ENCODE results near the gene NSUN5.

DNA sequence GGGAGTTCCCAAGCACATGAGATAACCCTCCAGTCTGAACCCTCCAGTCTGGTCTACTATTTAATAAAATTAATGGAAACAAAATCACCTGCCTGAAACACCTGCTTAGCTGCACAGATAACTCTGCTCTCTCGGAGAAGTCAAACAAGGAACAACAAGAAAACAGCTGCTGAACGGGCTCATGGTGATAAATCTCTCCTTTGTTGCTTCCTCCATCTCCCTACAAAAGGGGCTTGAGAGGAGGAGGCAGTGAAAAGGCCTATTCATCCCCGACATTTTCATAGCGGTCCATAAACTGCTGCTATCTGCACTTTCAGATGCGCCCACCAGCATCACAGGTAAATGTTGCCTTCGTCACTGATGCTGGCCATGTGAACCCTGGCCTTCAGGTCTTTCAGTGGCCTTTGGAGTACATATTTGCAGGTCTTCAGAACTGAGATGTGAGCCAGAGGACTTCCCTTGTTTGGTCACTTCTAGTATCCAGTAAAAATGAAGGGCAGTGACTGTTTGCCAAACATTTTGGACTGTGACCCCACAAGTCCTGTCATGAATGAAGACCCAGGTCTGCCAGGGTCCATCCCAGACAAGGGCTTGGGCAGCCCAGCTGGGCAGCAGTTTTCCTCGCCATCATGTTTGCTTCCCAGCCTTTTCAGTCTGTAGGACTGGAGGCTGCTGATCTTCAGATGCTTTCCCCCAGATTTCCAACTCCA, 35.2 kb upstream of the NSUN5 start:
- no peak for TF ChIP-seq POLR2A (IDR thresholded peaks at IDR 0.05; ENCODE audit: low read depth, low read length)
- TF ChIP-seq, protein P1, sequence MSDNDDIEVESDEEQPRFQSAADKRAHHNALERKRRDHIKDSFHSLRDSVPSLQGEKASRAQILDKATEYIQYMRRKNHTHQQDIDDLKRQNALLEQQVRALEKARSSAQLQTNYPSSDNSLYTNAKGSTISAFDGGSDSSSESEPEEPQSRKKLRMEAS (IDR thresholded peaks at IDR 0.05; ENCODE audit: insufficient read depth, insufficient read length), result no peak
- no peak for TF ChIP-seq CTCF (IDR thresholded peaks at IDR 0.05; ENCODE audit: extremely low read depth in 1 of 2, insufficient read depth in 1 of 2, low read depth in 1 of 2, low read length in 2 of 2)
- no peak for TF ChIP-seq EZH2 (IDR thresholded peaks at IDR 0.05; ENCODE audit: borderline replicate concordance, low read depth, low read length, severe bottlenecking)
- no peak for TF ChIP-seq MYC (IDR thresholded peaks at IDR 0.05; ENCODE audit: low read depth, low read length)
- no peak for TF ChIP-seq POLR2AphosphoS5 (IDR thresholded peaks at IDR 0.05; ENCODE audit: insufficient read depth, low read depth, low read length)
- no peak for TF ChIP-seq JUN (IDR thresholded peaks at IDR 0.05; ENCODE audit: borderline replicate concordance, insufficient read depth, insufficient read length, low read depth)
- TF ChIP-seq FOS (IDR thresholded peaks at IDR 0.05; ENCODE audit: borderline replicate concordance, insufficient read depth, low read length), result no peak
- TF ChIP-seq GATA2 (IDR thresholded peaks at IDR 0.05; ENCODE audit: insufficient read depth, insufficient read length, low read depth, low read length), result no peak
